ENCODE measurements around the gene IL34.

IL34 gene

GRCh38 chr16:70676675-70677498, 30.5 kb downstream of the IL34 start:
- DNase-seq (ENCODE audit: low read depth in 2 of 3, low spot score in 2 of 3) = no peak

- no peak for DNase-seq (ENCODE audit: low read depth in 2 of 3, low spot score in 2 of 3)
Observed at GRCh38 chr16:70677499-70678120, 31.3 kb downstream of the IL34 start.

- DNase-seq (ENCODE audit: low read depth in 2 of 3, low spot score in 2 of 3) = no peak
Observed at GRCh38 chr16:70678121-70678897, 31.9 kb downstream of the IL34 start.

GRCh38 chr16:70678898-70679670, 32.7 kb downstream of the IL34 start:
- no peak for DNase-seq (ENCODE audit: low read depth in 2 of 3, low spot score in 2 of 3)

- no peak for DNase-seq (ENCODE audit: low read depth in 2 of 3, low spot score in 2 of 3)
Observed at GRCh38 chr16:70679671-70680494, 33.5 kb downstream of the IL34 start.

- no peak for DNase-seq (ENCODE audit: low read depth in 2 of 3, low spot score in 2 of 3)
Observed at GRCh38 chr16:70680495-70681381, 34.4 kb downstream of the IL34 start.

- no peak for DNase-seq (ENCODE audit: low read depth in 2 of 3, low spot score in 2 of 3)
Observed at GRCh38 chr16:70681382-70682238, 35.3 kb downstream of the IL34 start.

GRCh38 chr16:70682239-70683145, 36.1 kb downstream of the IL34 start:
- no peak for DNase-seq (ENCODE audit: low read depth in 2 of 3, low spot score in 2 of 3)

GRCh38 chr16:70683146-70683944, 37.0 kb downstream of the IL34 start:
- DNase-seq (ENCODE audit: low read depth in 2 of 3, low spot score in 2 of 3) = no peak

- no peak for DNase-seq (ENCODE audit: low read depth in 2 of 3, low spot score in 2 of 3)
Observed at GRCh38 chr16:70684146-70685060, 38.0 kb downstream of the IL34 start.

GRCh38 chr16:70685061-70685937, 38.9 kb downstream of the IL34 start:
- no peak for DNase-seq (ENCODE audit: low read depth in 2 of 3, low spot score in 2 of 3)

GRCh38 chr16:70685938-70686375, 39.6 kb downstream of the IL34 start, which contains the start of gene MTSS2:
Gene MTSS2 (minus strand): TSS chr16:70686053. CDS start chr16:70685791, 262 bp downstream.
- DNase-seq (ENCODE audit: low read depth in 2 of 3, low spot score in 2 of 3) = no peak

- no peak for DNase-seq (ENCODE audit: low read depth in 2 of 3, low spot score in 2 of 3)
Observed at GRCh38 chr16:70686376-70687101, 40.2 kb downstream of the IL34 start.

GRCh38 chr16:70687102-70687511, 40.7 kb downstream of the IL34 start:
- DNase-seq (ENCODE audit: low read depth in 2 of 3, low spot score in 2 of 3) = no peak

All from activated CD8-positive, alpha-beta memory T cell treated with anti-CD3 and anti-CD28 coated beads for 48 hours (primary cell).